Adipose tissue (tissue), 3 donors: ENCODE results near the gene MPZ. TPM values are rescaled to one million over a fixed set of nuclear protein-coding genes. Genes with fewer than 3 reads are reported as not detected.
"Not testable (repeated sequence)": the region's sequence is repeated elsewhere in the genome, so short reads cannot be mapped to it uniquely, and the experiment has no call there.

Experiments used
- H3K27ac ChIP-seq: one replicate; pipeline ENCODE4 v1.5.1; 2013; ENCODE audit warnings: low read depth, low read length
- WGBS, 3 donors: extraction: QIAGEN DNeasy Blood & Tissue Kit; methylation state at CpG; one replicate each; pipeline ENCODE4 v1.1.7; 2013; 5-methylcytosine and 5-hydroxymethylcytosine counted together
- polyA plus RNA-seq, 3 donors: library from polyadenylated mRNA; stranded (reverse); fragments of 200-250 nt; gene quantifications; one replicate each; pipeline ENCODE4 v1.2.3, GENCODE V29; 2013
- donor health status: healthy with polysubstance abuse.
- donor health status: Bipolar disorder and iron deficiency.
- donor health status: healthy.

The MPZ gene
- polyA plus RNA-seq, 3 donors: 1.2 to 3.5 (median 2.6) TPM

GRCh38 chr1:161260376-161261260, 49.1 kb downstream of the MPZ start:
- WGBS, 3 donors: 48 to 64% (median 49%) methylated on average over 9 of the region's 9 CpGs
- H3K27ac ChIP-seq: no peak overlapping the region

GRCh38 chr1:161259765-161260164, 50.0 kb downstream of the MPZ start:
- no peak overlapping the region for H3K27ac ChIP-seq
- WGBS, 3 donors: 73 to 79% (median 74%) methylated on average over 1 of the region's 1 CpG

- WGBS, 3 donors: 46 to 51% (median 50%) methylated on average over 6 of the region's 6 CpGs
- no peak overlapping the region for H3K27ac ChIP-seq
These were observed 50.4 kb downstream of the MPZ start for GRCh38 chr1:161259345-161259702.

GRCh38 chr1:161258439-161259344, 51.1 kb downstream of the MPZ start, which contains the start of gene PCP4L1:
PCP4L1 (plus strand) TSS chr1:161258745; CDS start chr1:161258975, 230 bp downstream.
- WGBS, 3 donors: 3% methylated on average over 62 of the region's 62 CpGs
- H3K27ac ChIP-seq: no peak within 1 kb of the TSS

- not testable (repeated sequence) for H3K27ac ChIP-seq
- WGBS, 3 donors: 93 to 96% (median 94%) methylated on average over 5 of the region's 5 CpGs
These were observed 52.7 kb downstream of the MPZ start for GRCh38 chr1:161257109-161257508.

GRCh38 chr1:161255955-161256520, 53.7 kb downstream of the MPZ start:
- not testable (repeated sequence) for H3K27ac ChIP-seq
- WGBS, 3 donors: 79 to 84% (median 82%) methylated on average over 4 of the region's 4 CpGs

- H3K27ac ChIP-seq: not testable (repeated sequence)
- WGBS, 3 donors: 64 to 82% (median 68%) methylated on average over 5 of the region's 5 CpGs
These were observed 54.5 kb downstream of the MPZ start for GRCh38 chr1:161255302-161255701.

Other genes with a start within 250 kb of the MPZ start
- 10 to 100 TPM in 1 of 3 donors, 1 to 10 TPM in 2; 2.3 to 10.8 (median 9.8) TPM for gene ARHGAP30, start 240.1 kb downstream of the MPZ start, polyA plus RNA-seq
- 1 to 10 TPM in 1 of 3 donors, under 1 TPM in 1, not detected in 1; 0.52 to 3.3 TPM for gene NECTIN4, start 220.4 kb downstream of the MPZ start, polyA plus RNA-seq
- gene KLHDC9, start 211.6 kb downstream of the MPZ start, polyA plus RNA-seq: 1 to 10 TPM; 1.2 to 9.0 (median 1.5) TPM
- 100 to 1,000 TPM in 2 of 3 donors, 10 to 100 TPM in 1; 53.0 to 201 (median 139) TPM for gene PFDN2, start 191.9 kb downstream of the MPZ start, polyA plus RNA-seq
- gene NIT1, start 191.9 kb downstream of the MPZ start, polyA plus RNA-seq: 10 to 100 TPM; 23.7 to 48.1 (median 41.2) TPM
- 10 to 100 TPM; 17.4 to 46.3 (median 29.7) TPM for gene DEDD, start 177.3 kb downstream of the MPZ start, polyA plus RNA-seq
- gene UFC1, start 156.0 kb downstream of the MPZ start, polyA plus RNA-seq: 100 to 1,000 TPM; 100 to 147 (median 131) TPM
- gene USP21, start 150.5 kb downstream of the MPZ start, polyA plus RNA-seq: 10 to 100 TPM; 13.2 to 26.7 (median 18.8) TPM
- gene PPOX, start 143.5 kb downstream of the MPZ start, polyA plus RNA-seq: 10 to 100 TPM; 11.1 to 33.1 (median 16.2) TPM
- 10 to 100 TPM; 23.7 to 36.1 (median 26.4) TPM for gene B4GALT3, start 132.5 kb downstream of the MPZ start, polyA plus RNA-seq
- 100 to 1,000 TPM in 1 of 3 donors, 10 to 100 TPM in 1, 1 to 10 TPM in 1; 5.9 to 188 (median 37.3) TPM for gene ADAMTS4, start 110.9 kb downstream of the MPZ start, polyA plus RNA-seq
- gene NDUFS2, start 107.6 kb downstream of the MPZ start, polyA plus RNA-seq: 100 to 1,000 TPM in 1 of 3 donors, 10 to 100 TPM in 2; 68.4 to 163 (median 86.3) TPM
- 100 to 1,000 TPM in 2 of 3 donors, 10 to 100 TPM in 1; 28.6 to 258 (median 227) TPM for gene FCER1G, start 94.7 kb downstream of the MPZ start, polyA plus RNA-seq
- not detected for gene APOA2, start 86.3 kb downstream of the MPZ start, polyA plus RNA-seq
- gene TOMM40L, start 83.9 kb downstream of the MPZ start, polyA plus RNA-seq: 10 to 100 TPM in 2 of 3 donors, 1 to 10 TPM in 1; 3.8 to 12.6 (median 11.7) TPM
- gene NR1I3, start 71.8 kb downstream of the MPZ start, polyA plus RNA-seq: under 1 TPM in 2 of 3 donors, not detected in 1; 0.21 to 0.22 TPM
- gene PCP4L1, start 51.2 kb downstream of the MPZ start, polyA plus RNA-seq: under 1 TPM in 2 of 3 donors, not detected in 1; 0.26 to 0.52 TPM
- 100 to 1,000 TPM in 2 of 3 donors, 10 to 100 TPM in 1; 76.3 to 230 (median 151) TPM for gene SDHC, start 4.4 kb upstream of the MPZ start, polyA plus RNA-seq
- under 1 TPM in 2 of 3 donors, not detected in 1; 0.10 to 0.63 TPM for gene CFAP126, start 57.9 kb upstream of the MPZ start, polyA plus RNA-seq
- 10 to 100 TPM in 2 of 3 donors, 1 to 10 TPM in 1; 5.6 to 47.9 (median 45.3) TPM for gene FCGR2A, start 195.5 kb upstream of the MPZ start, polyA plus RNA-seq
- gene HSPA6, start 214.6 kb upstream of the MPZ start, polyA plus RNA-seq: 10 to 100 TPM in 1 of 3 donors, 1 to 10 TPM in 1, under 1 TPM in 1; 0.76 to 49.1 (median 4.4) TPM
- gene FCGR3A, start 239.8 kb upstream of the MPZ start, polyA plus RNA-seq: 10 to 100 TPM in 2 of 3 donors, 1 to 10 TPM in 1; 6.2 to 40.6 (median 32.5) TPM